ENCODE measurements around the gene SGCE.

DNA sequence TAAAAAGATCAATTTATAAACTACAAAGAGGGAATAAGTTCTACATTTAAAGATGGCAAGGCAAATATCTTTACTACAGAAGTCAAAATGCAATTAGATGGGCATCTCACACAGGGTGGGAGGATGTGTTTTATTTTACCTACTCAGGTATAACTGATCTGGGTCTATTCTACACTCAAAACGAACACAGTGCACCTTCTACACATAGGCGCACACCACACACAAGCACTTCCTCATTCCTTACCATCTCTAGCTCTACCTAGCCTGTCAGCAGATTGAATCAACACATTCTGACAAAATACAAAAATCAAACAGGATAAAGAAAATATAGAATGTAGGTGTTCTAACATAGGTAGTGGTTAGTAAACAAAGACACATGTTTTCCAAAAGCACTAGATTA, 64.8 kb downstream of the SGCE start:
- TF ChIP-seq, protein P1, sequence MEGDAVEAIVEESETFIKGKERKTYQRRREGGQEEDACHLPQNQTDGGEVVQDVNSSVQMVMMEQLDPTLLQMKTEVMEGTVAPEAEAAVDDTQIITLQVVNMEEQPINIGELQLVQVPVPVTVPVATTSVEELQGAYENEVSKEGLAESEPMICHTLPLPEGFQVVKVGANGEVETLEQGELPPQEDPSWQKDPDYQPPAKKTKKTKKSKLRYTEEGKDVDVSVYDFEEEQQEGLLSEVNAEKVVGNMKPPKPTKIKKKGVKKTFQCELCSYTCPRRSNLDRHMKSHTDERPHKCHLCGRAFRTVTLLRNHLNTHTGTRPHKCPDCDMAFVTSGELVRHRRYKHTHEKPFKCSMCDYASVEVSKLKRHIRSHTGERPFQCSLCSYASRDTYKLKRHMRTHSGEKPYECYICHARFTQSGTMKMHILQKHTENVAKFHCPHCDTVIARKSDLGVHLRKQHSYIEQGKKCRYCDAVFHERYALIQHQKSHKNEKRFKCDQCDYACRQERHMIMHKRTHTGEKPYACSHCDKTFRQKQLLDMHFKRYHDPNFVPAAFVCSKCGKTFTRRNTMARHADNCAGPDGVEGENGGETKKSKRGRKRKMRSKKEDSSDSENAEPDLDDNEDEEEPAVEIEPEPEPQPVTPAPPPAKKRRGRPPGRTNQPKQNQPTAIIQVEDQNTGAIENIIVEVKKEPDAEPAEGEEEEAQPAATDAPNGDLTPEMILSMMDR (IDR thresholded peaks at IDR 0.05; ENCODE audit: low read depth, low read length, missing input control), result no peak
- no peak for TF ChIP-seq JUND (IDR thresholded peaks at IDR 0.05)
- TF ChIP-seq REST (IDR thresholded peaks at IDR 0.05), result no peak
- no peak for TF ChIP-seq RAD21 (IDR thresholded peaks at IDR 0.05)
- no peak for TF ChIP-seq MAX (IDR thresholded peaks at IDR 0.05)
- TF ChIP-seq GABPA (IDR thresholded peaks at IDR 0.05 in 1 of 2, conservative IDR thresholded peaks at IDR 0.05 in 1 of 2), result no peak
- no peak for TF ChIP-seq EGR1 (IDR thresholded peaks at IDR 0.05; ENCODE audit: low read depth in 2 of 2)
- TF ChIP-seq RXRA (IDR thresholded peaks at IDR 0.05), result no peak
- TF ChIP-seq SP1 (IDR thresholded peaks at IDR 0.05), result no peak
